ENCODE results near the gene CA9.

The CA9 gene

DNA sequence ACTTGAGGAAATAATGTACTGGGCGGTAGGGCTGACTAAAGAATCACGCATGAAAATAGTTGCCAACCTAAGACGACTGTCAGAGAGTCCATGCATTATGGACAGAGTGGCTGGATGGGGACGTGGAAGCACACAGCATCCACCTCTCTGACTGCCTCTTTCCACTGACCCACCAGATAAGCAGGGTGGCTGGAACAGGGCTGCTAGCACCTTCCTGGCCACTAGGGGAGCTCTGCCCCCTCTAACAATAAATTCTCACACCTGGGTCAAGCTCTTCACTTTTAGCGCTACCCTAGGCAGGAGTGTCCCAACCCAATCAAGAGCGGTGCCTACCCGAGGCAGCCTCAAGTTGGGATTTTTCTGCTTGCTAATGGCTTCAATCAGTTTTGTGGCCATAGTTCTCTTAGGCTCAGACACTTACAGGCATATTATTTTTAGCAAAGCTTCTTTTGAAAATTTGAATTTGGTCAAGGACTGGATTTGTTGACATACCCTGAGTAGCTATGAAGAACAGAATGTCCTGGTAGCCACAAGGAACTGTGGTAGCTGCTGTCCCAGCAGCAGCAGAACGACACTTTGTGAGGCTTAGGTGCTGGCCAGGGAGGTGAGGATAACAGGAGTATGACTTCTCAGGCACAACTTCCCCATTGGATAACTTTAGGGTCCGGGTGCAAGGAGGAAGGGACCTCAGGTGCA lies 22.9 kb downstream of the CA9 start:
- Histone ChIP-seq H3K79me2 (ENCODE audit: insufficient read depth, low read length) (no peaks in the 10 kb centered on the region), H4K20me1 (ENCODE audit: insufficient read depth, low read length, poor library complexity, severe bottlenecking) (no peaks in the 10 kb centered on the region), H3K9me3 (ENCODE audit: insufficient read depth, low read depth, low read length) (no peaks in the 10 kb centered on the region), H3K27me3 (ENCODE audit: insufficient read depth, low read length, poor library complexity, severe bottlenecking) (no peaks in the 10 kb centered on the region), H3K4me2 (ENCODE audit: low read depth, low read length, poor library complexity, severe bottlenecking) (no peak overlapping the region), H3K4me1 (ENCODE audit: insufficient read depth, low read length, poor library complexity, severe bottlenecking) (no peaks in the 10 kb centered on the region), H2AFZ (ENCODE audit: low read length) (no peak overlapping the region), H3K9me2 (replicated peaks; ENCODE audit: low read depth, low read length) (no peaks in the 10 kb centered on the region), H3F3A (ENCODE audit: low read depth) (no peaks in the 10 kb centered on the region), H3K9ac (ENCODE audit: low read depth, low read length, poor library complexity, severe bottlenecking) (no peak overlapping the region), H3K4me3 (ENCODE audit: low read length, poor library complexity, severe bottlenecking) (no peak overlapping the region), H3K36me3 (ENCODE audit: insufficient read depth, low read length) (peaks cover 54% of the 10 kb centered on the region; the same call in 1 of the 2 replicates)
- TF ChIP-seq EZH2phosphoT487 (IDR thresholded peaks at IDR 0.05; ENCODE audit: borderline replicate concordance), result no peak
- TF ChIP-seq, protein P1, sequence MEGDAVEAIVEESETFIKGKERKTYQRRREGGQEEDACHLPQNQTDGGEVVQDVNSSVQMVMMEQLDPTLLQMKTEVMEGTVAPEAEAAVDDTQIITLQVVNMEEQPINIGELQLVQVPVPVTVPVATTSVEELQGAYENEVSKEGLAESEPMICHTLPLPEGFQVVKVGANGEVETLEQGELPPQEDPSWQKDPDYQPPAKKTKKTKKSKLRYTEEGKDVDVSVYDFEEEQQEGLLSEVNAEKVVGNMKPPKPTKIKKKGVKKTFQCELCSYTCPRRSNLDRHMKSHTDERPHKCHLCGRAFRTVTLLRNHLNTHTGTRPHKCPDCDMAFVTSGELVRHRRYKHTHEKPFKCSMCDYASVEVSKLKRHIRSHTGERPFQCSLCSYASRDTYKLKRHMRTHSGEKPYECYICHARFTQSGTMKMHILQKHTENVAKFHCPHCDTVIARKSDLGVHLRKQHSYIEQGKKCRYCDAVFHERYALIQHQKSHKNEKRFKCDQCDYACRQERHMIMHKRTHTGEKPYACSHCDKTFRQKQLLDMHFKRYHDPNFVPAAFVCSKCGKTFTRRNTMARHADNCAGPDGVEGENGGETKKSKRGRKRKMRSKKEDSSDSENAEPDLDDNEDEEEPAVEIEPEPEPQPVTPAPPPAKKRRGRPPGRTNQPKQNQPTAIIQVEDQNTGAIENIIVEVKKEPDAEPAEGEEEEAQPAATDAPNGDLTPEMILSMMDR (conservative IDR thresholded peaks at IDR 0.05; ENCODE audit: low read length), result peak; percentile 95

DNA sequence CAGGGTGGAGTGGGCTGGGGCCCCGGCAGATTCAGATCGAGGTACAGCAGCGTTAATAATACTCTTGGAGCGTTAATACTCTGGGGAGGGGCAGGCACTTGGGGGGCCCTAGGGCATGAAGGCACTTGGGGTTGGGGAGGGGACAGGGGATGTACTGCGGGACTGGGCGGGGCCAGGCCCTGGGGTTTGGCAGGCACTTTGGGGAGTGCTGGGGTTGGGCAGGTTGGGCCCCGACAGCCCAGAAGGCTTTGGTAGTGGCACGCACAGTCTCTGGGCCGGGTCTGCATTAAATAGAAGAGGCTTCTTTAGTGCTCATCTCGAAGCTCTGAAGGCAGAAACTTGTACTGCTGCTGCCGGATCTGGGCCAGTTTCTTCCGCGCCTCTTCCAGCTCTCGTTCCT lies 23.8 kb downstream of the CA9 start:
- H3F3A ChIP-seq (ENCODE audit: low read depth), result no peaks in the 10 kb centered on the region
- H4K20me1 ChIP-seq (ENCODE audit: insufficient read depth, low read length, poor library complexity, severe bottlenecking), result no peaks in the 10 kb centered on the region
- H3K9me3 ChIP-seq (ENCODE audit: insufficient read depth, low read depth, low read length), result no peaks in the 10 kb centered on the region
- no peaks in the 10 kb centered on the region for H3K9me2 ChIP-seq (replicated peaks; ENCODE audit: low read depth, low read length)
- H3K79me2 ChIP-seq (ENCODE audit: insufficient read depth, low read length), result no peaks in the 10 kb centered on the region
- no peak overlapping the region for H3K4me2 ChIP-seq (ENCODE audit: low read depth, low read length, poor library complexity, severe bottlenecking)
- no peak for TF ChIP-seq EZH2phosphoT487 (IDR thresholded peaks at IDR 0.05; ENCODE audit: borderline replicate concordance)
- TF ChIP-seq, protein P1 (conservative IDR thresholded peaks at IDR 0.05; ENCODE audit: low read length), result no peak
- H3K9ac ChIP-seq (ENCODE audit: low read depth, low read length, poor library complexity, severe bottlenecking), result no peak overlapping the region
- H3K36me3 ChIP-seq (ENCODE audit: insufficient read depth, low read length), result peaks cover 61% of the 10 kb centered on the region; the same call in 1 of the 2 replicates
- no peak overlapping the region for H3K4me3 ChIP-seq (ENCODE audit: low read length, poor library complexity, severe bottlenecking)
- no peak overlapping the region for H2AFZ ChIP-seq (ENCODE audit: low read length)
- H3K27me3 ChIP-seq (ENCODE audit: insufficient read depth, low read length, poor library complexity, severe bottlenecking), result no peaks in the 10 kb centered on the region
- no peaks in the 10 kb centered on the region for H3K4me1 ChIP-seq (ENCODE audit: insufficient read depth, low read length, poor library complexity, severe bottlenecking)

DNA sequence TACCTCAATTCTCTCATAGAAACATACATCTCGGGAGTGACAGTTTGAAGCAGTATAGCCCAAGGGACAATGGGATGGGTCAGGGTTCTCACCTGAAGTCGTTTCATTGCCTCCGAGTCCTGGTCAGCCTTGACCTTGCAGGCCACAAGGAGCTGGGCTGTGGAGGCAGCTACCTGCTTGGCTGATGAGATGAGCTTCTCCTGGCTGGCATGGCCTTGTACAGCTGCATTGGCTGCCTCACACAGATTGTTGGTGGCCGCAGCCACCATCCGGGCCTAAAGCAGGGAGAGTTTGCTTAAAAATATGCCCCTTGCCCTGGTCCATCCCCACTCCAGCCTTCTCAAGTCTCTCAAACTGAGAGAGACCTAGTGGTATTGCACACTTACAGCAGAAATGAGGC lies 24.5 kb downstream of the CA9 start:
- H3K36me3 ChIP-seq (ENCODE audit: insufficient read depth, low read length), result peaks cover 68% of the 10 kb centered on the region
- no peaks in the 10 kb centered on the region for H3K4me1 ChIP-seq (ENCODE audit: insufficient read depth, low read length, poor library complexity, severe bottlenecking)
- no peaks in the 10 kb centered on the region for H4K20me1 ChIP-seq (ENCODE audit: insufficient read depth, low read length, poor library complexity, severe bottlenecking)
- H3K9me2 ChIP-seq (replicated peaks; ENCODE audit: low read depth, low read length), result no peaks in the 10 kb centered on the region
- no peaks in the 10 kb centered on the region for H3K27me3 ChIP-seq (ENCODE audit: insufficient read depth, low read length, poor library complexity, severe bottlenecking)
- no peaks in the 10 kb centered on the region for H3K9me3 ChIP-seq (ENCODE audit: insufficient read depth, low read depth, low read length)
- no peak overlapping the region for H3K9ac ChIP-seq (ENCODE audit: low read depth, low read length, poor library complexity, severe bottlenecking)
- no peaks in the 10 kb centered on the region for H3F3A ChIP-seq (ENCODE audit: low read depth)
- no peak overlapping the region for H3K4me3 ChIP-seq (ENCODE audit: low read length, poor library complexity, severe bottlenecking)
- TF ChIP-seq, protein P1 (conservative IDR thresholded peaks at IDR 0.05; ENCODE audit: low read length), result no peak
- no peak overlapping the region for H2AFZ ChIP-seq (ENCODE audit: low read length)
- H3K79me2 ChIP-seq (ENCODE audit: insufficient read depth, low read length), result no peaks in the 10 kb centered on the region
- no peak overlapping the region for H3K4me2 ChIP-seq (ENCODE audit: low read depth, low read length, poor library complexity, severe bottlenecking)
